NCI-H446 treated with DMSO at 0.1 percent for 48 hours (cell line): ENCODE measurements around the gene LMX1A.

ENCODE experiments used
- DNase-seq: peaks from one replicate; lab custom pipeline; 2025; lab: John Stamatoyannopoulos, UW

LMX1A gene

GRCh38 chr1:165162671-165163241 lies 193.8 kb downstream of the LMX1A start:
- DNase-seq: no peak

DNA sequence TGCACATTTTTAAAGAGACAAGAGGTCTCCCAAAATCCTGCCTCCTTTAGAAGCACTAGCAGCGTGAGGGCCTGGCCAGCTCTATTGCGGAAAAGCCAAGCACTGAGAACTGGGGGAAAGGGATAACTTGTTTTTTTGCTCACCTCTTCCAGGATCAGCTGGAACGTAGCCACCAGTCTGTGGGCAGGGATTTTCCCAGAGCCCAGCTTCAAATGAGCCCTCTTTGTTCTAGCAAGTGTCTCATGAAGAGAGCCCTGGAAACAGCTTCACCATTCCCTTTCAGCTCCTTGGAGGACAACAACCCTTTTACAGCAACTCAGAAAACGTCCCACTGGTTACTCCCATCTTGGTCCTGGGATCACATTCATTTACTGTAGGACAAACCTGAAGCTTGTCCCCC lies 195.4 kb downstream of the LMX1A start:
- no peak for DNase-seq

DNA sequence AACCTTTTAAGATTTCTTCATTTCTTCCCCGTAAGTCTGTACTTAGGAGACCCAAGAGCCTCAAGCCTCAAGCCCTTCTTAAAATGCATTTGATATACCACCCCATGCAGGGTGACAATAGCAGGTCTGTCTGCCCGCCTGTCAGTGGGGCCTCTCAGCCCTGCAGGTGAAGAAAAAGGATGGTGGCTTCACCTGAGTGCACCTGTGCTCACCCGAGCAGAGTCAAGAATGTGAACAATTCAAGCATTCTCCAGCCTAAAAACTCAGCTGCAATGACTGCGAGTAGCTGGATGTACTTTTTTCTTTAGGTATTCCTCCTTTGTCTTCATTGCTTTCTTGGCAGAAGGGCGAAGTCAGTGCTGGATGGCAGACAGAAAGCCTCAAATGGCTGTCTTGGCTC lies 203.3 kb downstream of the LMX1A start:
- DNase-seq: no peak

GRCh38 chr1:165152727-165153126 lies 203.8 kb downstream of the LMX1A start:
- no peak for DNase-seq

- no peak for DNase-seq
Observed at GRCh38 chr1:165152109-165152508, 204.4 kb downstream of the LMX1A start.
